NCI-H524 treated with DMSO at 0.1 percent for 48 hours (cell line): ENCODE results near the gene NR3C2.
"Not testable (repeated sequence)": the region's sequence is repeated elsewhere in the genome, so short reads cannot be mapped to it uniquely, and the experiment has no call there.

Experiments
- DNase-seq: peaks from one replicate; lab custom pipeline; 2025; lab: John Stamatoyannopoulos, UW

NR3C2 gene

DNA sequence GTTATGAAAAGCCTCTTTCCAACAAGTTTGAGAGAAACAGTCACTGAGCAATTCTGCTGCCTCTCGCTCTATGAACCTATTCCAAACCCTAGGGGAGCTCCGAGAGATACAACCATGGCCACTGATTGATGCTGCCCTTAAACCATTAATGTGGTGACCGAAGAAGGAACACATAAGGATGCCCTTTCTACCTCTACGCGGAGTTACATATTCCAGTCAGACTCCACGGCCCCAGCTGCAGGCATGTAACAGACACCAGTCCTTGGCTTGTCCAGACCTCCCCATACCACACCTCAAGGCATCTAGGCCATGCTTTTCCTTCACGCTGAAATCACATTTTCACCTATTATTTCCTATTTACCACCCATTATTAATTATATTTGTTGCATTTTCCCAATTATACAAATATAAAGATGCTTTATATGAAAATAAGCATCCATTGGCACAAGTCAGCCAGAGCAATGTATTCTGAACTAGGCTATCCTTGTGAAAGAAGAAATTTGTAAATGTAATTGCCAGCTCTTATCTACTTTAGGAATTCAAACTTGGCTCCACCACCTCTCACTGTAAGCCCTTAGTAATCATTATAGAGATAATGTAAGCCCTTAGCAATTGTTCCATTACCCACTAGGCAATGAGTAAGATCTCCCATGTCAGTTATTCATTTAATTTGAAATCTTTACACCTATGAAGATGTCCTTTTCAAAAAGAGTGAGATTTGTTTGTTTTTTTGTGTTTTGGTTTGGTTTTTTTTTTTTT is 338.4 kb downstream of the NR3C2 start:
- DNase-seq, result no peak

DNA sequence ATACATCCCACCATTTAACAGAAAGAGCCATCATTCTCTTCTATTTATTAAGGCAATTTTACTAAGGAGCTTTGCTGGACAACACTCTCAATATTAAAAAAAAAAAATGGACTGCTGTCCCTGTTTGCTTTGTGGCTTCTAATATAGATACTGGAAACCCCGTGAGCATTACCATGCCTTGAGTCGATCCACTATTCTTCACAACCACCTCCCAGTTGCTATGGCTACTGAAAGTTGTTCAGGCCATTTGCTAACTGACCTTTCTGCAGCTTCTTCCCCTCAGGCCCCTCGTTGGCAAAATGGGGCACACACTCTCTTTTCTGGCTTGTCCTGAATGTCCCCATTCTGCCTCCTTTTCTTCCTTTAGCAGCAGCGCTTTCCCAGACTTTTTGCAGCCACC is 340.4 kb downstream of the NR3C2 start:
- DNase-seq, result no peak

DNA sequence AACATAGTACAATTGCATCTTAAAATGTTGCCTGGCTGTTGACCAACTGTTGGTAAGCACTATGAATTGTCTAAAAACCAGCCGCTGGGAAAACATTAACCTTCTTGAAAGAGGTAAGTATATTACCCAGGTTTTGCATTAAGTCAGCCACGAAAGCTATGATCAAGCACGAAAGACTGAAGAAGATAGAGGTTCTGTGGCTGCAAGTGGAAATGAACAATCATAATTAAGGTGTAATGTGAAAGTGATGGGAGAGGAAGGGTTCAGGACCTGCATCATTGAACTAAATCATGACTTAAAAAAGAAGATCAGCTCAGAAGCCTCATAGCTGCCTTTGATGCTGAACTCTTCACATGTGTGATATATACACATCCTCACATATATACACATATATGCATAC is 341.0 kb downstream of the NR3C2 start:
- no peak for DNase-seq

DNA sequence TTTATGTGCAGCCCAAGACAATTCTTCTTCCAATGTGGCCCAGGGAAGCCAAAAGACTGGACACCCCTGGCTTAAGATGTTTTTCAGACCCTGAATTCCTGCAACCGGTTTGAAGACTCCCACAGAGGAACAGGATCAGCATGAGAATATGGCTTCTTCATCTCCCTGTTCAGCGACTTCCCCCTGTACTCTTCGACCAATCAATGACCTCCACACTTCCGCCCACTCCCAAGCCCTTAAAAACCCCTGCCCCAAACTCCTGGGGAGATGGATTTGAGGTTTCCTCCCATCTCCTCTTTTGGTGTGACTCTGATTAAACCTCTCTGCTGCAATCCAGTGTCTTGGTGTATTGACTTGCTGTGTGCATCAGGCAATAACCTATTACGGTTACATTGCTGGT is 344.4 kb downstream of the NR3C2 start:
- no peak for DNase-seq

DNA sequence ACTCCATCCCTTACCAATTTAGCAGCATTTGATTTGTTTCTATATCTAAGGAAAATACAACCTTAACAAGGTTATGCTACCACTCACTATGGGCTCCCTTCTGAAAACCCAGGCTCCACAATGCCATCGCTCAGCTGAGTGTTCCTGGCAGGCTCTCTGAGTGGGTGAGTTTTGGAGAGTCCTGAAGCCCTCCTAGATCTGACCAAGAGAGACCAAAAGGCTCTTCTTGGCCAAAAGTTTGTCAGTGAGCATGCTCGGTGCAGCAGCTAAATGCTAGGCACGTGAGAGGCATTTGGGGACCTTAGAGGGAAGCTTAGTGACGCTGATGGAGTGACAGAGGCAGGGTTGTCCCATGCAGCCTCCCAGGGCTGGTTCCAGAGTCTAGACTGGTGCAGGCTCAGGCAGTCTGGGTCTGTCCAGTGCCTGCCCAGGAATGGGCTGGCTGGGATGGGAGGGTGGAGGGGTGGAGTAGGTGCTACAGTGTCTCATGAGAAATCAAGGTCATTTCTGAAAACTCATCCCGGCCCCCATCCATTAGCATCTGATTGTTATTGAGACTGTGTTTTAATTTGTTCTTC is 346.8 kb downstream of the NR3C2 start:
- DNase-seq, result no peak

DNA sequence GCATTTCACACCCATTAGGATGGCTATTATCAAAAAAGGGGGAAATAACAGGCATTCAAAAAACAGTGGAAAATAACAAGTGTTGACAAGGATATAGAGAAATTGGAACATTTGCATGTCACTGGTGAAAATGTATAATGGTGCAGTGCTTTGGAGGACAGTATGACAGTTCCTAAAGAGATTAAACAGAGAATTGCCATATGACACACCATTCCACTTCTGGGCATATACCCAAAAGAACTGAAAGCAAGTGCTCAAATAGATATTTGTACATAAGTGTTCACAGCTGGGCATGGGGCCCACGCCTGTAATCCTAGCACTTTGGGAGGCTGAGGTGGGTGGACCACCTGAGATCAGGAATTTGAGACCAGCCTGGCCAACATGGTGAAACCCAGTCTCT is 348.1 kb downstream of the NR3C2 start:
- peak; percentile 23 for DNase-seq

DNA sequence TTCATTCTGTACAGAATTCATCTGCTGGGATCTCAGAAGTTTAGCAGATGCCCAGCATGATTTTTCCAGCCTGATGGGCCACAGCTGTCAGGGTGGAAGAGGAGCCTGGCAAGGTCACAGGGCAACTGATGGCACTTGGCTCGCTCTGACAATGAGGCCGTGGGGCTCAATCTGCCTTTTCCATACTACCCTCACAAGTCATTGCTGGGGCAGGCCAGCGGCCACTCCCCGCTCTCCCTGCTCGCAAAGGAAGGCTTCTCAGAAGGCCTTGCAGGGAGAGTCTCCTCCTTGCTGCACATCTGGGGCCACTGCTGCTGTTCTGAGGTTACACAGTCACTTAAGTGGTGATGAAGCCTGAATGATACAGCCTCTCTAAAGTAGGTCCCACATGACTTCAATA is 349.1 kb downstream of the NR3C2 start:
- DNase-seq, result no peak

DNA sequence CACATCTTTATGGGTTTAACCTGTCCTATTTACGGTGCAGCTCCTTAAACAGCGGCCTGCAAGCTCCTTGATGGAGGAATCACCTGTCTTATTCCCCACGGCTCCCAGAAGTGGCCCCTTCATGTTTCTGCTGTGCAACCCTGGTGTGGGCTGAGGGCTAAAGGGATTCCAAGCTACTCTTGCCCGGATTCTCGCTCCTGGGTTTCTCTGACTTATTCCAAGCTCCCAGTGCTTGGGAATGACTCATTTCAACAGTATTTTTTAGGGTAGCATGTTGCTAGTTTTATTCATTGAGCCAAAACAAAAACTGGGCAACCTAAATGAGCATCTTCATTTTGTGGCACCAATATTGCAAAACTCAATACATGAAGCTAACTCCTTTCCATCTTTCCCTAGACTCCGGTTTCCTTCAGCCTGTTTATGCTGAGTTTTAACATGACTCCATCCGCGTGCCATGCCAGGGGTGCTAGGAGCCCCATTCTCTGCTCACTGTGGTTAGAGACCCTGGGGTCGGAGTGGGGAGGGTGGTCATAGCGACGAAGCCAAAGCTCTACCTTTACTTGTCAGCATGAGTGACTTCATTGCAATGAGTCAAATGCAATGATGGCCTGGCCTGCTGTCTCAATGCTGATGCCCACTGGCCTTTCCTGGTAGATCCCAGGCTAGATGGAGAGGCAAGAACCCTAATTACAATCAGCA is 349.7 kb downstream of the NR3C2 start:
- no peak for DNase-seq

DNA sequence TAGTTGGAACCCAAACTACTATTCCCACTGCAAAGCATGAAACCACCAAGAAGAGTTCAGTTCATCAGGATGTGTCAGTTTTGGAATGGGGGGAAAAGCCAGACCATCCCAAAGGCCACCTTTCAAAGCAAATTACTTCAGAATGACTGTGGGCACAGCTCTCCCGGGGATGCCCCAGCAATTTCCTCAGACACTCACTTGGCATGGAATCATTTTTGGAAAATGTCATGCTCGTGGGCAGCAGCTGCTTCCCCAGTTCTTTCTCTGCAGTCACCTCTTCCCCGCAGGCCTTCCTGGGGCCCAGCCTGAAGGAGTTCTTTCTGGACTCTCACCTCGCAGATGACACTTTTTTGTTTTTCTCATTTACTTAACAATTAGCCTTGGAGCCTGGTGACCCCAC is 350.3 kb downstream of the NR3C2 start:
- no peak for DNase-seq

DNA sequence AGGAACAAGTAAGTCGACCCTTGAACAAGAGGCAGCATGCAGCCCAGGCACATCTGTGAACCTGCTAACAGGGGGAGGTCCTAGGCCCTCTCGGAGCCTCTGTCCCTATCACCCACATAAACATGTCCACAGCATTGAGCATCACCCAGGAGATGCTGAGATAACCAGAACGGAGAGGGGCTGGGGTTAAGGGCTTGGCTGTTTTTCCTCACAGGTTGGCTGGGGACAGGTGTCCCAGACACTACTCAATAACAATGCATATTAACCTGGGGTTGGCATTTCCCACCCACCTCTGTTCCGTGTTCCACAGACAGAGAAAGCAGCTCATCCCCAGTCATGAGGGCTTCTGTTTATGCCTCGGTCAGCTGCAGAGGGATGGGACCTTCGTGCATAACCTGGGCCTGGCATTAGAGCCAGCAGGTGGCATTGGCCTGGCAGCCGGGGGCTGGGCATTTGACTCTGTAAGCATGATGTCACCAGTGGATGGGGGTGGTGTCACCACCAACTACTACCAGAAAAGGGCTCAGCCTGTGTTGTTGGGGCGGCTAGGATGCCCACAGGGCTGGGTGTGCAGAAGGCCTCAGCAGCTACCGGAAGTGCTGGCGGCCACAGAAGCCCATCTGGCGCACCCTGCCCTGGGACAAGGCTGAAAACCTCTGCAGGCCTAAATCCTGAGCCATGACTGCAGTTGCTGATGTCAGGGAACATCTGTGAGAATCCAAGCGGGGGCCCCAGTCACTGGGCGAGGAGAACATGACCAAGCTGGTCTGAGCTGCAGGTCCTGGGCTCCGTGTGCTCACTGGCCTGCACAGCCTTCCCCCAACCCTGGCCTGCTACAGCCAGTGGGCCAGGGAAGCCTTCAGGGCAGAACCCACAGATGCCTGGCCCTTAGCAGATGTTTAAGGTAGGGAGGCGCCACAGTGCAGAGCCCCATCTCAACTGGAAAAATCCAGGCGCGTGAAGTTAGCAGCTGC is 351.4 kb downstream of the NR3C2 start:
- DNase-seq, result no peak

DNA sequence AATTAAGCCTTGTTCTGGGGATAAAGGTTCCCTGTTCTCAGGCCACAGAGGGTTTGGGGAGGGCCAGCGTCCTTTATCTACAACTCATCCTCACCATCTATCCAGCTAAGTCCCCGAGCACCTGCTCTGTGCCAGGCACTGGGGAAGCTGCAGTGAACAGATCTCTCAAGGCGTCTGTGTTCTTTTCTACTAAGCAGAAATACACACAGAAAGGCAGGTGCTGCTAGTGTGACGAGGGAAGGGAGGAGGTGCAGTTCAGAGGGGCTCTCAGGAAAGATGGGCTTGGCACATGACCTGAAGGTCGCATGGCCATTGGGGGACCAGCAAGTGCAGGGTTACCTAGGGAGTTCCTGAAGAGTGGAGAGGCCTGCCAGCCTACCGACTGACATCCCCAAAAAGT is 352.2 kb downstream of the NR3C2 start:
- DNase-seq, result no peak

DNA sequence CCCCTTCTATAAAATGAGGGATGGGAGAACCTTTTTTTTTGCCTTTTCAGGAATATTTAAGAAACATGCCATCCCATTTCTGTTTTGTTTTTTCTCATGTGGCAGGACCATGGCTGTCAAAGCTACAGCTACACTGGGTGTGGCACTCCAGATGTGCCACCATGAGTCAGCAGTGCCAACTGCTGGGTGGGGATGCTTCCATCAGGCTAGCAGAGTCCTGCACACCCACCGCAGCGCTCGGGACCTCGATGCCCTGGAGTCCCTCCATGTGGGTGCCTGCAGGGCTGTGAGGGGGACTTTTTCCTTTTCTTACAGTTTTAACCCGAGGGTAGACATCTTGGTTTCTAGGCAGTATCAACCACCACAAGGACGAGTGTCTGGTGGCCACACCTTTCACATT is 352.6 kb downstream of the NR3C2 start:
- DNase-seq, result no peak

DNA sequence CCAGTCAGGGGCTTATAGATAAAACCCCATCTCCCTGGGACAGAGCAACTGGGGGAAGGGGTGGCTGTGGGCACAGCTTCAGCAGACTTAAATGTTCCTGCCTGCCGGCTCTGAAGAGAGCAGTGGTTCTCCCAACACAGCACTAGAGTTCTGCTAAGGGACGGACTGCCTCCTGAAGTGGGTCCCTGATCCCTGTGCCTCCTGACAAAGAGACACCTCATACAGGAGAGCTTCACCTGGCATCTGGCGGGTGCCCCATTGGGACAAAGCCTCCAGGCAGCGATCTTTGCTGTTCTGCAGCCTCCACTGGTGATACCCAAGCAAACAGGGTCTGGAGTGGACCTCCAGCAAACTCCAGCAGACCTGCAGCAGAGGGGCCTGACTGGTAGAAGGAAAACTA is 359.1 kb downstream of the NR3C2 start:
- DNase-seq, result not testable (repeated sequence)

DNA sequence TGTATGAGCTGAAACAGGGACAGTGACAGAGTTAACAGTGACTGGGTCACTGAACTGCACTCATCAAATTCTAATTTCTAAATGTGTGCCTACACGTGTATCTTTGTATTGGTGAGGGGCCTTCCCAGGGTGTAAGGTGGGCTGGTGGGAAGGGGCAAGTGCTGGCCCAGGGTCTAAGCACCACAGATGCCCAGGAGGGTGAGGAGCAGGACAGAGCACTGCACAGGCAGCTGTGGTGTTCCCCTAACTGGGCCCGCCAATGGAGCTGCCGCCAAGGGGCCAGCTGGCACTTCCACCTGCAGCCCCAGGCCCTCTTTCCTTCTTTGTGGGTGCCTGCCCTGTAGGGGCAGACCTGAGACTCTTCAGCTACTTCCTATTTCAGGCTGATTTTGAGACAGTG is 360.5 kb downstream of the NR3C2 start:
- DNase-seq, result no peak

DNA sequence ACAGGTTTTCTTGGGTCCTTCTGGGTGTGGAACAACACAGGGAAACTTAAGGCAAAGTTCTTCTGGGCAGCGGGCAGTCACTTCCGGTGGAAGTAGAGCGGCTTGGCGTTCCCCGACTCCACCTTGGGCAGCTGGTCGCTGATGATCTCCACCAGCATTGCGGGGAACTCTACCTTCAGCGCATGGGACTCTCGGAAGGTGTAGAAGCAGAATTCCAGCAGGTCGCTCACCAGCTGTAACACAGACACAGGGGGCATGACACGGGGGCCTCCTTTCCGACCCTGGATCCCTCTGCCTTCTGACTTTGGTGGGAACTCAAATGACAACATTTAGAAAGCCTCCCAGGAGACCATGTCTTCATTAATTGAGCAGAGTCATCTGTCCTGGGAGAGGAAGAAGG is 360.9 kb downstream of the NR3C2 start:
- DNase-seq, result no peak

DNA sequence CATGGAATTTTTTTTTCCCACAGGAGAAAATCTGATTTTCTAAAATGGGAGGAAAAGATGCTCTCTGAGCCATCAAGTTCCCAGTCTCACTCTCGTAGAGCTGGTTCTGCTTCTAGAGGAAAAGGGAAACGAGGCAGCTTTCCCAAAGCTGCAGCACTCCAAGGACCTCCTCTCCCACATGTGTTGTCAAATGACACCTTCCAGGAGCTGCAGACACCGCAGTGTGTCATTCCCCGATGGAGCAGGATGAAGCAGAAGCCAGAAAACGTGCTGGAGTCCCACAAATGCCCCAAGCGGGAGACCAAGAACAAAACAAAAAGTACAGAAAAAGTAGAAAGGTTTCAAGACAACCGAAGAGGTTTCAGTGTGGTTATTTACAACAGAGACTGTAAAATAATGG is 362.3 kb downstream of the NR3C2 start:
- no peak for DNase-seq

DNA sequence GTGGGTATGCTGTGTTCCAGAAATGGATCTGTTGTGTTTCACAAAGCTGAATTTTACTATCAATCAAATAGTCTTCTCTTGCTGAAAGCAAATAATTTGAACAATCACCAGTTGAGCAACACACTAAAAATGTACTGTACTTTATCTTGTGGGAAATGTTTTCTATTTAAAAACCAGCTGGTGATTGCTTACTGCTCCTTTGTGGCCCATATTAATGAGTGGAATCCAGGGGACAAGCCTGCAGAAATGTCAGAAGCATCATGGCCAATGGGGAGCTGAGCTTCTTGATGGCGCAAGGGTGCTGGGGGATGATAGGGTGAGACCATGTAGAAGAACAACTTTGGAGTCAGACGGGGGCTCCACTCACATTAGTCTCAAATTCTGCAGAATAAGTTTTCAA is 364.2 kb downstream of the NR3C2 start:
- no peak for DNase-seq

DNA sequence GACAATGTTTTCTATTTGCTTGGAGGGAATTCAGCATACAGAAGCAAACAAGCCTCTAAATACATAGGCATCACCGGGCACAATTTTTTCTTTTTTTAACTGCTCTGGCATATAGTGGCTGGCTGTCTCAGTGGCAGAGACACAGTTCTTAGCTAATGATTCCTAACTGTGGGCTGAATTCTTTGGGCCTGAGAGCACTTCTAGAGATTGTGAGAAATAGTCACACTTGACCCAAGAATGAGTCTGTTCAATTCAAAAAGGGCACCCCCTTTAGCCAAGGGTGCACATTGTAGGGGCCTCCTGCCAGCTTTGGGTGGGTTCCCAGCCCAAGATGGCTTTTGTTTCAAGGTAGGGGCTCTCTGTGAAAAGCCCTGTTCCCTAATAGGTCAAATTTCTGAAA is 364.6 kb downstream of the NR3C2 start:
- DNase-seq, result no peak

DNA sequence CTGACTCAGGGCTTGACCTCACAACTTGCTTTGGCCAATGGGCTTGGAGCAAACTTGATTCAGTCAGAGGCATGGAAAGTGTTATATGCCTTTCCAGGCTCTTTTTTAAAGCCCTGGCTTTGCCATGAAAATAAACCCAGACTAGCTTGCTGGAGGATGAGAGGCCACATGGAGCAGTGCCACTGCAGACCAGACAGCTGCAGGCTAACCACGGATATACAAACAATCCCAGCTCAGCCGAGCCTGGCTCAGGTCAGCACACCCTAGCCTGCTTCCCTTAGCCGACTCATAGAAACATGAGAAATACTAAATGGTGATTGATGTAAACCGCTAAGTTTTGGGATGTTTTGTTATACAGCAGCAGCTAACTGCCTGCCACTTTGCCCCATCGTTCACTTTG is 365.2 kb downstream of the NR3C2 start:
- no peak for DNase-seq

DNA sequence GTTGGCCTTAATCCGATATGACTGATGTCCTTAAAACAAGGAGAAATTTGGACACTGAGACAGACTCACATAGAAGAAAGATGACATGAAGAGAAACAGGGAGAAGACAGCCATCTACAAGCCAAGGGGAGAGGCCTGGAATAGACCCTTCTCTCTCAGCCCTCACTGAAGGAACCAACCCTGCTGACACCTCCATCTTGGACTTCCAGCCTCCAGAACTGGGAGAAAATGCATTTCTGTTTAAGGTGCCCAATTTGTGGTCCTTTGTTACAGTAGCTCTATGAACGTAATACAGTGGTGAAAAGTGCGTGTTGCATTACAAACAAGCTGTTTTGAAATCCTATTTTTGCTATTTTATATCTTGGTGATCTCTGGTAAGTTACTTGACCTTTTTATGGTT is 366.8 kb downstream of the NR3C2 start:
- no peak for DNase-seq

DNA sequence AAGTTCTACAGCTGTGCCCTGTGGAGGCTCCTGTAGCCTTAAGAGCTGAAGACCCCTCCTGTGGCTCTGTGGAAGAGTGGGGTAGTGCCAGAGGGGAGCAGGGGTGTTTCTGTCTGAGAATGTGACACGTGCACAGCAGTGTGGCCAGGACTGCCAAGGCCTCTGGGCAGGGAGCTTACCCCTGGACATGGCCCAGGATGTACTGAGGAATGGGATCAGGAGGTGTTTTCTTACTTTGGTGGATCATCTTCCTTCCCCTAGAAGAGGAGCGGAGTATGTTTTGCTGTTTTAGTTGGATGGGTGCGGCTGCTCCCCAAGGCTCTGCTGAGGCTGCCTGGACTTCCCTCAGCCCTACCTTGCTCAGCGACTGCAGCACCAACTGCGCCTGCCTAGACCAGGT is 367.8 kb downstream of the NR3C2 start:
- no peak for DNase-seq

DNA sequence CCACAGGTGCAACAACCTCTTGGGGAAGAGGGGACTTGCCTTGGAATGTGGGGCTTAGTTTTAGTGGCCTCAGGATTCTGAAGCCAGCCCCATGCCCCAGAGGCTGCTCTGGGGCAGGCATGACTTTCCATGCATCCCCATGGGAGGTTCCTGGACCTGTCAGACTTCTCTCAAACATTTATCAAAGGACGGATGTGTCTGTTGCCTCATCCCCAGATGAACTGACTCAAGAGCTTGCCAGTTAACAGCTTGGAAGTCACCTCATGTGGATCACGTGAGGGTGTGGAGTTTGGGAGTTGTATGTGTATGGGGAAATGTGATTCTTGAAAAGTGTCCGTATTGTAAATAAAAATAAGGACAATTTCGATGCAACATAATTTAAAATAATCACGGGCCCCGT is 368.9 kb downstream of the NR3C2 start:
- no peak for DNase-seq
